Osteocyte (in vitro differentiated cells): Measurements from ENCODE around the gene CNTNAP1. TPM values are rescaled to one million over a fixed set of nuclear protein-coding genes. Genes with fewer than 3 reads are reported as not detected.

ENCODE experiments used
- DNase-seq: peaks from one replicate; pipeline ENCODE4 v3.0.0; 2021; ENCODE audit warnings: mixed read lengths; ENCODE audit not compliant: unreplicated experiment; ENCODE audit errors: extremely low spot score
- H3K27ac Mint-ChIP-seq: one replicate; pipeline ENCODE4 v1.8.0; 2021; ENCODE audit warnings: mild to moderate bottlenecking, mixed read lengths; ENCODE audit not compliant: unreplicated experiment
- H3K27me3 Mint-ChIP-seq: one replicate; pipeline ENCODE4 v1.8.0; 2021; ENCODE audit warnings: mixed read lengths; ENCODE audit not compliant: unreplicated experiment
- H3K36me3 Mint-ChIP-seq: one replicate; pipeline ENCODE4 v1.8.0; 2021; ENCODE audit warnings: mixed read lengths; ENCODE audit not compliant: unreplicated experiment
- H3K4me1 Mint-ChIP-seq: one replicate; pipeline ENCODE4 v1.8.0; 2021; ENCODE audit warnings: mixed read lengths; ENCODE audit not compliant: unreplicated experiment
- H3K4me3 Mint-ChIP-seq: one replicate; pipeline ENCODE4 v1.8.0; 2021; ENCODE audit warnings: mild to moderate bottlenecking, moderate library complexity, mixed read lengths; ENCODE audit not compliant: unreplicated experiment
- H3K9me3 Mint-ChIP-seq: one replicate; pipeline ENCODE4 v1.8.0; 2021; ENCODE audit warnings: mixed read lengths; ENCODE audit not compliant: unreplicated experiment
- long read RNA-seq: library from polyadenylated mRNA; unstranded; transcript quantifications from one replicate; pipeline ENCODE4 v2.0.0, GENCODE V29; 2021
- total RNA-seq: library from RNA; stranded (reverse); gene quantifications from 2 replicates; pipeline ENCODE4 v1.2.1, GENCODE V29; 2021
- TF ChIP-seq, protein P1 (sequence below): fragments of 200-600 bp; sonication (generic); IDR thresholded peaks from 2 replicates; pipeline ENCODE4 v1.5.0; 2021; ENCODE audit warnings: antibody characterized with exemption, mild to moderate bottlenecking, moderate library complexity

CNTNAP1 gene
- 35.8 and 40.4 TPM in 2 replicates for total RNA-seq
- long read RNA-seq, partial matches to known transcripts, result 1 of 2 reads
- long read RNA-seq, other reads (novel, unspliced or antisense), result 1 of 2 reads

DNA sequence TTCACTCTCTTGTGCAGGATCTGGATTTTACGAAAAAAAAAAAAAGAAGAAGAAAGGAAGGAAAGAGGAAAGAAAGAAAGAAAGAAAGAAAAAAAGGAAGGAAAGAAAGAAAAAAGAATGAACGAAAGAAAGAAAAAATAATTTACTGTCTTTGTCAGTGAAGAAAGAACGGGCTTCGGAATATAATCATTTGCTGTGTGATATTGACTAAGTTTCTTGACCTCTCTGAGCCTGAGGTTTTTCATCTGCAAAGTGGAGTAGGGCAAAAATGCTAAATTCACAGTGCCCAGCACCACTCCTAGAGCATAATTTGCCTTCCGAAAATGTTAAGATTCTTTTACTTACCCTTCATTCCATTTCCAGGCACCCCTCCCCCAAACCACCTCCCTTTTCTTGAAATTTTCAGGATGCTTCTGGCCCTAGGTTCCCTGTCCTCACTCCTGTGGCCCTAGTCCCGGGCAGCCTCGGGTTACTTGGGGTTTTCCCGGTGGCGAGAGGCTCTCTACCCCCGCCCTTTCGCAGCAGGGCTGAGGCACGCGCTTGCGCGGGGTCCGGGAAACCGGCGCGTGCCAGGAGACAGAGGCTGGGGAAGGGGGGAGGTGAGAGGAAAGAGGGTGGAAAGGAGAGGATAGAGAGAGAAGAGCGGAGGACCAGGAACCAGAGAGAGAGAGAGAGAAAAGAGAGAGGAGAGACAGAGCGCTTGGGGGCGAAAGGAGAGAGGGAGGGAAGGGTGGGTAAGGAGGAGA, at the start of gene CNTNAP1:
CNTNAP1 (plus strand) TSS at position 556 of the 746 bp plus-strand sequence. CDS start 299 bp downstream, outside the sequence.
- Mint-ChIP-seq H3K9me3 (no peaks in the 10 kb centered on the region), H3K36me3 (peaks cover 16% of the 10 kb centered on the region), H3K4me1 (peaks cover 46% of the 10 kb centered on the region), H3K27ac (peak within 1 kb of the TSS; percentile 95), H3K4me3 (peak within 1 kb of the TSS; percentile 86), H3K27me3 (no peaks in the 10 kb centered on the region)
- DNase-seq, result peak; percentile 90
- TF ChIP-seq, protein P1, sequence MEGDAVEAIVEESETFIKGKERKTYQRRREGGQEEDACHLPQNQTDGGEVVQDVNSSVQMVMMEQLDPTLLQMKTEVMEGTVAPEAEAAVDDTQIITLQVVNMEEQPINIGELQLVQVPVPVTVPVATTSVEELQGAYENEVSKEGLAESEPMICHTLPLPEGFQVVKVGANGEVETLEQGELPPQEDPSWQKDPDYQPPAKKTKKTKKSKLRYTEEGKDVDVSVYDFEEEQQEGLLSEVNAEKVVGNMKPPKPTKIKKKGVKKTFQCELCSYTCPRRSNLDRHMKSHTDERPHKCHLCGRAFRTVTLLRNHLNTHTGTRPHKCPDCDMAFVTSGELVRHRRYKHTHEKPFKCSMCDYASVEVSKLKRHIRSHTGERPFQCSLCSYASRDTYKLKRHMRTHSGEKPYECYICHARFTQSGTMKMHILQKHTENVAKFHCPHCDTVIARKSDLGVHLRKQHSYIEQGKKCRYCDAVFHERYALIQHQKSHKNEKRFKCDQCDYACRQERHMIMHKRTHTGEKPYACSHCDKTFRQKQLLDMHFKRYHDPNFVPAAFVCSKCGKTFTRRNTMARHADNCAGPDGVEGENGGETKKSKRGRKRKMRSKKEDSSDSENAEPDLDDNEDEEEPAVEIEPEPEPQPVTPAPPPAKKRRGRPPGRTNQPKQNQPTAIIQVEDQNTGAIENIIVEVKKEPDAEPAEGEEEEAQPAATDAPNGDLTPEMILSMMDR, result no peak

DNA sequence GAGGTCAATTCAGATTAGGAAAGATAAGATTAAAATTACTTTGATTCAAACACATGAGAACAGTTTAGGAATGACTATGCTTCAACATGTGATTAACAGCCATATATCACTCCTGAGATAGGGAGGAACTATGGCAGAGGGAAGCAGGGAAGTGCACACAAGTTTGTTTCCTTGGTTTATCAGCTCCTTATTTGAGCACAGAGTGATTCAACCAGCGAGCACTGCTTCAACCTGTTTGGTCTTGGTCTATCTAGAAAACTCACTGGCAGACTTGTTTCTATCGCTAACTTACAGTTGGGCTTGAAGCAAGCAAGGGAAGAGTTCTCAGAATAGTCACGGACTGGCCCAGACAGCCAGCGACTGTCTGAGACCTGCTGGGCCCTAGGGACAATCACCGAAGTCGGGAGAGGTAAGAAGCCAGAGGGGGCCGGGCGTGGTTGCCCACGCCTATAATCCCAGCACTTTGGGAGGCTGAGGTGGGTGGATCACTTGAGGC, 49.3 kb upstream of the CNTNAP1 start:
- Mint-ChIP-seq H3K4me1 (no peaks in the 10 kb centered on the region), H3K4me3 (no peak overlapping the region), H3K27ac (no peak overlapping the region), H3K36me3 (no peaks in the 10 kb centered on the region), H3K9me3 (no peaks in the 10 kb centered on the region), H3K27me3 (peaks cover 3% of the 10 kb centered on the region)
- TF ChIP-seq, protein P1, result no peak
- no peak for DNase-seq

DNA sequence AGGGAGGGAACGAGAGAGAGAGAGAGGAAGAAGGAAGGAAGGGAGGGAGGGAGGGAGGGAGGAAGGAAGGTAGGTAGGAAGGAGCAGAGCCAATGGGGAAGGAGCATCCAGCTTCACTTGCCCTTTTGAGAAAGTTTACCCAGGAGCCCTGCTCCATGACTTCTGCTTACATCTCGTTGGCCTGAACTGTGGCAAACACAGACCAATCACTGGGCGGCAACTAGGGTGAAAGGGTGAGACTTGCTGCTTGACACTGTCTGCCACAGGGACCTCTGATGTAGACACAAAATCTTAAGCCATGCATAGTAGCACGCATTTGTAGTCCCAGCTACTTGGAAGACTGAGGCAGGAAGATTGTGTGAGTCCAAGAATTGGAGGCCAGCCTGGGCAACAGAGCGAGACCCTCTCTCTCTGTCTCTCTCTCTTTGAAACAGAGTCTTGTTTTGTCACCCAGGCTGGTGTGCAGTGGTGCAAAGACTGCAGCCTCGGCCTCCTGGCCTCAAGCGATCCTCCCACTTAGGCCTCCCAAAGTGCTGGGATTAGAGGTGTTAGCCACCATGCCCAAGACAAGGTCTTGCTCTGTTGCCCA, 42.7 kb upstream of the CNTNAP1 start:
- Mint-ChIP-seq H3K4me3 (no peak overlapping the region), H3K36me3 (no peaks in the 10 kb centered on the region), H3K27me3 (peaks cover 19% of the 10 kb centered on the region), H3K27ac (no peak overlapping the region), H3K9me3 (no peaks in the 10 kb centered on the region), H3K4me1 (no peaks in the 10 kb centered on the region)
- TF ChIP-seq, protein P1, result no peak
- DNase-seq, result no peak

DNA sequence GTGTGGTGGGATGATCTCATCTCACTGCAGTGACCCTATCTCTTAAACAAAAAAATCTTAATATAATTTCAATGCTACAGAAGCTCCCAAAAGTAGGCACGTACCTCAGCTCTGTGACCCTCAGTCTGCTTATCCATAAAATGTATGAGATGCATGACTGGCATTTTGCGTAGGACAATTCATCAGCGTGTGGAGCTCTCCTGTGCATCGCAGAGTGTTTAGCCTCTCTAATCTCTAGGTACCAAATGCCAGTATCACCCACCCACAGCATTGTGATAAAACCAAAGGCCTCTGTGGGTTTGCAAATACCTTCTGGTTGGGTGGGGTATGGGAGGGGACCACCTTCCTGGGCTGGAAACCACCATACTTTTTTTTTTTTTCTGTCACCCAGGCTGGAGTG, 42.2 kb upstream of the CNTNAP1 start:
- Mint-ChIP-seq H3K36me3 (no peaks in the 10 kb centered on the region), H3K27ac (no peak overlapping the region), H3K4me1 (no peaks in the 10 kb centered on the region), H3K4me3 (no peak overlapping the region), H3K27me3 (peaks cover 19% of the 10 kb centered on the region), H3K9me3 (no peaks in the 10 kb centered on the region)
- TF ChIP-seq, protein P1, result no peak
- DNase-seq, result no peak

DNA sequence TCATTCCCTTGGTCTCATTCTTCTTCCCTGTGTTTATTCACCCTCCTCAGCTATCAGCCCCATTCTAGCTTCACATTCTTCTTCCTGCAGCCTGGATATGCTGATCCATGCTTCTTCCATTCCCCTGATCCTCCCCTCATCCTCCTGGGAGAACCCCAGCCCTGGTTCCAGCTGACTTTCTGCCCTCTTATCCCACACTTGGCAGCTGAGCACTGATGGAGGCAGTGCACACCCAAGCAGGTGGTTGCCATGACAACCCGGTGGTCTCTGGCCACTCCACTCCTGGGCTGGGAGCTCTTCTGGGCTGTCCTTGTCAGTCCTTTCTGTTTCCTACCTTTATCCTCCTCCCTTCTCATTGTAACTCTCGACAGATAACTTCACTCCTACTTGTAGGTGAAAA, 40.0 kb upstream of the CNTNAP1 start:
- DNase-seq, result no peak
- Mint-ChIP-seq H3K4me1 (no peaks in the 10 kb centered on the region), H3K27me3 (peaks cover 16% of the 10 kb centered on the region), H3K9me3 (no peaks in the 10 kb centered on the region), H3K36me3 (no peaks in the 10 kb centered on the region), H3K27ac (peak overlapping the region; percentile 34), H3K4me3 (no peak overlapping the region)
- TF ChIP-seq, protein P1, result no peak
